AG09309 (cell line): ENCODE data around the gene EP400.
"Not testable (repeated sequence)": the region's sequence is repeated elsewhere in the genome, so short reads cannot be mapped to it uniquely, and the experiment has no call there.

Experiments used
- DNase-seq: peaks from one replicate; pipeline ENCODE4 v3.0.0-alpha.2; 2010; ENCODE audit warnings: low read depth
- H3K4me3 ChIP-seq: 2 replicates; pipeline ENCODE4 v1.5.1; 2011; ENCODE audit warnings: mild to moderate bottlenecking, low read depth, low read length, moderate library complexity; ENCODE audit not compliant: control insufficient read depth
- TF ChIP-seq, protein P1 (sequence below): IDR thresholded peaks from 2 replicates; pipeline ENCODE4 v1.5.1; 2011; ENCODE audit warnings: mild to moderate bottlenecking, low read depth, low read length, inconsistent platforms; ENCODE audit not compliant: insufficient read depth, control insufficient read depth; ENCODE audit errors: missing control alignments

Gene EP400

GRCh38 chr12:131959641-131960589, 10.2 kb downstream of the EP400 start:
- TF ChIP-seq, protein P1, sequence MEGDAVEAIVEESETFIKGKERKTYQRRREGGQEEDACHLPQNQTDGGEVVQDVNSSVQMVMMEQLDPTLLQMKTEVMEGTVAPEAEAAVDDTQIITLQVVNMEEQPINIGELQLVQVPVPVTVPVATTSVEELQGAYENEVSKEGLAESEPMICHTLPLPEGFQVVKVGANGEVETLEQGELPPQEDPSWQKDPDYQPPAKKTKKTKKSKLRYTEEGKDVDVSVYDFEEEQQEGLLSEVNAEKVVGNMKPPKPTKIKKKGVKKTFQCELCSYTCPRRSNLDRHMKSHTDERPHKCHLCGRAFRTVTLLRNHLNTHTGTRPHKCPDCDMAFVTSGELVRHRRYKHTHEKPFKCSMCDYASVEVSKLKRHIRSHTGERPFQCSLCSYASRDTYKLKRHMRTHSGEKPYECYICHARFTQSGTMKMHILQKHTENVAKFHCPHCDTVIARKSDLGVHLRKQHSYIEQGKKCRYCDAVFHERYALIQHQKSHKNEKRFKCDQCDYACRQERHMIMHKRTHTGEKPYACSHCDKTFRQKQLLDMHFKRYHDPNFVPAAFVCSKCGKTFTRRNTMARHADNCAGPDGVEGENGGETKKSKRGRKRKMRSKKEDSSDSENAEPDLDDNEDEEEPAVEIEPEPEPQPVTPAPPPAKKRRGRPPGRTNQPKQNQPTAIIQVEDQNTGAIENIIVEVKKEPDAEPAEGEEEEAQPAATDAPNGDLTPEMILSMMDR = no peak
- H3K4me3 ChIP-seq = no peak overlapping the region
- DNase-seq = no peak

- not testable (repeated sequence) for H3K4me3 ChIP-seq, DNase-seq
These were observed 11.0 kb downstream of the EP400 start for GRCh38 chr12:131960590-131961325.

GRCh38 chr12:131961328-131961727, 11.6 kb downstream of the EP400 start:
- not testable (repeated sequence) for DNase-seq, H3K4me3 ChIP-seq

- no peak overlapping the region for H3K4me3 ChIP-seq
- TF ChIP-seq, protein P1 = no peak
- DNase-seq = no peak
These were observed 12.3 kb downstream of the EP400 start for GRCh38 chr12:131962069-131962468.

DNA sequence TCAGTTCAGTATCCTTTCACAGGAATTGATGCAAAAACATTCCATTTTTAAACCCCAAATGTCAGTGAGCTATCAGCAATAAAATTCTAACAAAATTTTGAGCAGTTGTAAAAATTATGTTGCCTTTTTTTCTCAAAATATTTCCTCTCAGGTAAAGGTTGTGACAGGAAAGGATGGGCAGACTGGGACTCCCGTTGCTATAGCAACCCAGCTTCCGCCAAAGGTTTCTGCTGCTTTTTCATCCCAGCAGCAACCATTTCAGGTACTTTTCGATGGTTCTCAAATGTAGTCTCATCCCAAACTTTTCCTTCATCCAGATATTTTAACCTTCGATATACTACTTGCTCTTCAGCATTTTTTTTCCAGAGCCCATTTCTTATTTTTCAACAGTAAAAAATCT, 13.6 kb downstream of the EP400 start:
- no peak for DNase-seq
- no peak overlapping the region for H3K4me3 ChIP-seq
- TF ChIP-seq, protein P1 = no peak

GRCh38 chr12:131965073-131965472, 15.3 kb downstream of the EP400 start:
- H3K4me3 ChIP-seq = no peak overlapping the region
- no peak for DNase-seq
- TF ChIP-seq, protein P1 = no peak

- H3K4me3 ChIP-seq = no peak overlapping the region
- DNase-seq = no peak
- TF ChIP-seq, protein P1 = no peak
These were observed 21.5 kb downstream of the EP400 start for GRCh38 chr12:131971226-131971625.

GRCh38 chr12:131975228-131975627, 25.5 kb downstream of the EP400 start:
- TF ChIP-seq, protein P1 = no peak
- no peak overlapping the region for H3K4me3 ChIP-seq
- DNase-seq = no peak
